ENCODE data around the gene TCERG1L.

Gene TCERG1L

DNA sequence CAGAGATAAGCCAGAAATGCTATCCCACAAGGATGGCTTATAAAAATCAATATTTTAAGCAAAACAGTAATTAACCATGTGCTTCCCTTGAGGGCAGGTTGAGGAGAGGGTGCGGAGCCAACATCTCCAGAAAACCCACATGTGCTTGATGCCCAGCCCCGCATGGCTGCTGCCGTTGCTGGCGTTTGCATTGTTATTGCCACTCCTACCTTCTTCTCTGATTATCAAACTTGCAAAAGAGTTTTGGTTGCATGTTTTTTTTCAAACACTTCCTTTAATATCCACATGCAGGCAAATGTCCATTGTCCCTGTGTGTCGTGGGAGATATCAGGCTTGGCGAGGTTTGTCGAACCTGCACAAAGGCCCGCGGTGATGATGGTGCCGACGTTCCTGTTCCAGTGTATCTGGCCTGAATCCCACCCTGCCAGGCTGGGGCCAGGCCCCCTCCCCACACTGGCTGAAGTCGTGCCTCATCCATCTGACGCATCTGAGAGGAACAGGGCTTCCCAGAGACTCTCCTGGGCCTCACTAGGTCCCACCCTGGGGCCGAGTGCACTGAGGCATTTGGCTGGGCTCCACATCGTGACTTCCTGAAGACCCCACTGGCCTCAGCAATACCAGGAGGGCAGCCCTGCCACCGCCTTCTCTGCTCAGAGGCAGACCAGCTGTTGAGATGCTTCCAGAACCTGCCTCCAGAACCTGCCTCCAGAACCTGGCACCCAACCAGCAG lies 40.9 kb downstream of the TCERG1L start:
- DNase-seq (ENCODE audit: low spot score): no peak

GRCh38 chr10:131269776-131270460 lies 41.6 kb downstream of the TCERG1L start:
- DNase-seq (ENCODE audit: low spot score): no peak

DNA sequence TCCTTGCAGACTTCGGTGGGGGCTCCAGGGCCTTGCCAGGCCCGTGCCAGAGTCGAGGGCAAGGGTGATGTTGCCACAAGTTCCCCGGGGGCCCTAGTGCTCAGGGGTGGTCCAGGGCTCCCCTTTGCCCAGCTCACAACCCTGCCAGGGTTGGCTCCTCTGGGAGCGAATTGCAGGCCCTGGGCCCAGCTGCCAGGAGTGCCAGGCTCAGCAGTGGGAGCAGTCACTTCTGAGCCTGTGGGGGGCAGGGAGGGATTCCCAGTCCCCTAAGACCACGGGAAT lies 43.8 kb downstream of the TCERG1L start:
- no peak for DNase-seq (ENCODE audit: low spot score)

- DNase-seq (ENCODE audit: low spot score): no peak
Observed at GRCh38 chr10:131266936-131267813, 44.3 kb downstream of the TCERG1L start.

GRCh38 chr10:131264110-131264788 lies 47.3 kb downstream of the TCERG1L start:
- no peak for DNase-seq (ENCODE audit: low spot score)

GRCh38 chr10:131261890-131262475 lies 49.5 kb downstream of the TCERG1L start:
- no peak for DNase-seq (ENCODE audit: low spot score)

GRCh38 chr10:131260452-131261211 lies 50.9 kb downstream of the TCERG1L start:
- DNase-seq (ENCODE audit: low spot score): no peak

DNA sequence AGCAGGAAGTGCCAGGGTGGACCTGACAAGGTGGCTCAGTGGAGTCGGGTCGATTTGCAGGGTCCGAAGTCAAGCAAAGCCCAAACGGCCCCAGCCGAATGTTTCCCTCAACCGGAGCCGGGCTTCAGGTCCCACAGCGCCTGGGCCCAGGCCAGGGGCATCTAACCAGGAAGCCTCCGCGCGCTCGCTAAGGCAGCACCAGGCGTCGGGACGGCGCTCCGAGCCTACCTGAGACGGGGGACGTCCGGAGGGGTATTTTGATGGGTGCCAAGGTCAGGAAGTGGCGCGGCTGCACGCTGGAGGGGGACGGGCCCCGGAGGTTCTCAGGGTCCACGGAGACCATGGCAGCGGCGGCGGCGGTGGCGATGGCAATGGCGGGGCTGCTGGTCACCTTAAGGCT lies 51.5 kb downstream of the TCERG1L start:
- DNase-seq (ENCODE audit: low spot score): no peak

- no peak for DNase-seq (ENCODE audit: low spot score)
Observed at GRCh38 chr10:131259535-131259934, 52.0 kb downstream of the TCERG1L start.

DNA sequence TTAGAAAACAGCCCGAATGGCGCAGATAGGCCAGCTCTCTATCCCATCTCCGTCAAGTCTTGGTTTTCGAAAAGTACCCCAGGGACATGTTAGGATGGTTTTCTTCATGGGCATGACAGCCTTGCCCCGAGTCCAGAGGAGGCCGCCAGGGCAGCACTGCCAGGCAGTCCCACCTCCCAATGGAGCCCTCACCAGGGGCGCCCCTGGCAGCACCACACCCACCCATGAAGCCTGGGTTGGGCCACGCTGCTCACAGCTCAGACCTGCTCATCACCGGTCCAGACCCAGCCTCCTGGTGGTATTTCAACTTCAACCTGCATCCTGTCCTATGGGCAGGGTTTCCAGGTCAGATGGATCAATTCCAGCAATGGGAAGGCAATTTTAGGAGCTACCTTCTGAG lies 53.3 kb downstream of the TCERG1L start:
- DNase-seq (ENCODE audit: low spot score): no peak

DNA sequence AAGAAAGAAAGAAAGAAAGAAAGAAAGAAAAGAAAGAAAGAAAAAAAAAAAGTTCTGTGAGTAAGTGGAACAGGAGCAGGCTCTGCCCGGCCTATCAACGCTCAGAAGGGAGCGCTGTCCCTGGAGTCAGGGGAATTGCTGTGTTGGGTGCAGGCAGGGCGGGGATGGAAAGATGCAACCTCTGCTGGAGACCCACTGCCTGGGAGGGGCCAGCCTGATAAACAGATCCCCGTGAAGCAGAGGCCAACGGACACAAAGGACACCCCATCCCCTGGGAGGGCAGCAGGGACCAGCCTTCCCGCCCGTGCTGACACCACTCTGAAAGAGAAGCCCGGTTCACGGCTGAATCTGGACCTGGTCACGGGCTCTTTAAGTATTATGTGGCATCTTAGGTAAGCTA lies 54.5 kb downstream of the TCERG1L start:
- no peak for DNase-seq (ENCODE audit: low spot score)

DNA sequence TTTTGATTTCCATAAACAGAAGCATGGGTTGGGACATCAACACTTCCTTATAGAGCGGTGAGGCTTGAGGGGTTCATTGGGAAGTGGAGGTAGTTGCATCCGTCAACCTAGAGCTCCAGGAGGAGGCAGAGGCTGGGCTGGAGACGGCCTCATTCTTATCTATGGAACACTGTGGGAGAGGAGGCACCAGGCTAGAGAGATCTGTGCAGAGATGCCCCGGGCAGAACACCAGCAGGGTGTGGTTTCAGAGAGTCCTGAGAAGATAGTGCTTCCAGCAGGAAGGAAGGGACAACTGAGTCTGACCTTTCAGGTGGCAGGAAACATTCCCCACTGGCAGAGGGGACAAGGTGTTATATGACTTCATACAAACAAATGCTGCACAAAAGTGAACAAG lies 56.7 kb downstream of the TCERG1L start:
- no peak for DNase-seq (ENCODE audit: low spot score)

DNA sequence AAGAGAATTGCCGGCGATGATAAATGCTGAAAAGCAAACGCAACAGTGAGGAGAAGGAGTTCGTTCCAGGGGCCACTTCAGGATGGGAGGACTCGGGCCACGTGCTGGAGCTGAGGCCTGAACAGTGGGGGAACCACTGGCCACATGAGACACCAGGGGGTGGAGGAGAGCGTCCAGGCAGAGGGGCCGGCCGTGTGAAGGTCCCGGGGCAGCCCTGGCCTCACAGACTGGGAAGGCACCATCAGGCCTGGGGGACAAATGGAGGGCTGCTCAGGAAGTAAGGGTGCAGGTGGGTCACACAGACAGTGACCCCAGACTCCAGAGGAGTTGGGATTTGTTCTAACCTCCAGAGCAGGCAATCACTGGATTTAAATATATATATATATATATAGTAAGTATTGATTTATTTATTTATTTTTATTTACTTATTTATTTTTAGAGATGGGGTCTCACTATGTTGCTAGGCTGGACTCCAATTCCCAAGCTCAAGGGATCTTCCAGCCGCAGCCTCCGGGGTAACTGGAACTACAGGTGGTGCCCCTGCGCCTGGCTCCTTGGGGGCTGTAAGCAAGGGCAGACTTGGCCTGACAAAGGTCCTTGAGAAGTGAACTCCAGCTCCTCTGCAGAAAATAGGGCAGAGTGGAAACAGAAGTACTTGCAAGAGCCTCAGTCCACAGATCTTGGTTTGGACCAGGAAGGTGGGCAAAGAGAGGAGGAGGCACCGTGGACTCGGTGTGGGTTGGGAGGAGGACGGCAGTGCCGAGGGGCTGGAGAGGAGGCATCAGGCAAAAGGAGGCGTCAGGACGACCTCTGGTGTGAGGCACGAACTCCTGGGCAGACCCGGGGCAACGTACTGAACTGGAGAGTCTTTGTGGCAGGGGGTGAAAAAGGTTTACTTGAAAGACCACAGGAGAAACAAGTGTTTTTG lies 57.3 kb downstream of the TCERG1L start:
- DNase-seq (ENCODE audit: low spot score): no peak

DNA sequence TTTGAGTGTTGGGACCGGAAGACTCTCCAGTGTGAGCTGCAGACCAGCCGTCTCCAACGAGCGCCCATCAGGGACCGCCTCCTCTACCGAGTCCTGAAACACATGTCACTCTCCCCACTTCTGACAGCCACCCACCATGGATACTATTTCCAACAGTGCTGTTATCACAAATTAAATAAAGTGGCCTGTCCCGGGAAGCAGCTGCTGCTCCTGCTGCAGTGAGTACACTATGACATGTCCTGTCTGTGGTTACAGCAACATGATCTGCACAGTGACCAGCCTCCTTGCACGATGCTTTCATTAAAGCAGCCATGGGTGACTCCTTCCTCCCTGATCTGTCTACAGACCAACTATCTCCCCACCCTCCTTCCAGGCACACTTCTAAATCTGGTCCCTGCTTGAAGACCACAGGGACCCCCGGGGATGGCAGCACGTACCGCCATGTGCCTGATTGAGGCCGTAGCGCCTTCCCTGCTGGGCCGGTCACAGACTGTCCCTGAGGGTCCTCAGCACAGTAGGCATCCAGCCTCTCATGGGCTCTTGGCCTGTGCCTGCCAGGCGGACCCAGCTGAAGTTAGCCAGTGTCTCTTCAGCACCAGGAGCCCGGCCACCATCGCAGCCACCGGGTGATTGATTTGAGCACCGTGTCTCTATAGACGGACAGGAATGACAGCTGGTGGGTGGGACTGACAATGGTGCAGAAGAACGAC lies 58.8 kb downstream of the TCERG1L start:
- no peak for DNase-seq (ENCODE audit: low spot score)

- DNase-seq (ENCODE audit: low spot score): no peak
Observed at GRCh38 chr10:131251146-131251541, 60.4 kb downstream of the TCERG1L start.

- DNase-seq (ENCODE audit: low spot score): no peak
Observed at GRCh38 chr10:131250454-131251145, 60.9 kb downstream of the TCERG1L start.

GRCh38 chr10:131249955-131250344 lies 61.6 kb downstream of the TCERG1L start:
- peak; percentile 0 for DNase-seq (ENCODE audit: low spot score)

- no peak for DNase-seq (ENCODE audit: low spot score)
Observed at GRCh38 chr10:131249238-131249954, 62.1 kb downstream of the TCERG1L start.
